OCI-LY3 (cell line): ENCODE results near the gene ZNF683.

Experiments
- H2AFZ ChIP-seq: fragments of 200-600, 300-600 bp; shearing (Covaris generic); 2 replicates; pipeline ENCODE4 v1.6.0; 2014; ENCODE audit warnings: antibody characterized with exemption, low read depth, low read length
- H3K27ac ChIP-seq: fragments of 200-600, 300-600 bp; sonication (generic); 2 replicates; pipeline ENCODE4 v1.5.1; 2014; ENCODE audit warnings: mild to moderate bottlenecking, low read length, moderate library complexity, mixed read lengths
- H3K27me3 ChIP-seq: fragments of 200-600, 300-600 bp; sonication (generic); 2 replicates; pipeline ENCODE4 v1.6.1; 2014; ENCODE audit warnings: low read depth, low read length, mixed read lengths
- H3K36me3 ChIP-seq: fragments of 200-600, 300-600 bp; sonication (generic); replicated peaks from 2 replicates; pipeline ENCODE3; 2014; ENCODE audit warnings: low read depth, low read length, mixed read lengths
- H3K4me1 ChIP-seq: fragments of 300-600, 200-600 bp; sonication (generic); 2 replicates; pipeline ENCODE4 v1.6.1; 2014; ENCODE audit warnings: low read length, mixed read lengths
- H3K4me2 ChIP-seq: fragments of 200-600, 300-600 bp; sonication (generic); 2 replicates; pipeline ENCODE4 v1.6.1; 2014; ENCODE audit warnings: low read length, mixed read lengths
- H3K4me3 ChIP-seq: fragments of 300-600, 200-600 bp; sonication (generic); 2 replicates; pipeline ENCODE4 v1.5.1; 2014; ENCODE audit warnings: antibody characterized with exemption, mild to moderate bottlenecking, low read length, moderate library complexity
- H3K79me2 ChIP-seq: fragments of 300-600, 200-600 bp; shearing (Covaris generic); 2 replicates; pipeline ENCODE4 v1.6.1; 2014; ENCODE audit warnings: mild to moderate bottlenecking, low read length, mixed read lengths
- H3K9ac ChIP-seq: fragments of 300-600, 200-600 bp; shearing (Covaris generic); 2 replicates; pipeline ENCODE4 v1.6.0; 2014; ENCODE audit warnings: mild to moderate bottlenecking, low read length, moderate library complexity
- H3K9me3 ChIP-seq: fragments of 200-600, 300-600 bp; shearing (Covaris generic); 2 replicates; pipeline ENCODE4 v1.6.1; 2014; ENCODE audit warnings: low read length, mixed read lengths; ENCODE audit not compliant: insufficient read depth
- H4K20me1 ChIP-seq: fragments of 200-600, 300-600 bp; sonication (generic); 2 replicates; pipeline ENCODE4 v1.6.1; 2016; ENCODE audit warnings: low read length, mixed read lengths; ENCODE audit not compliant: insufficient read depth
- EZH2phosphoT487 ChIP-seq: fragments of 200-600 bp; shearing (Covaris generic); IDR thresholded peaks from 2 replicates; pipeline ENCODE4 v1.6.1; 2018; ENCODE audit warnings: antibody characterized with exemption, mixed run types, low read depth
- TF ChIP-seq, protein P1 (sequence below): fragments of 200-600, 300-600 bp; sonication (generic); IDR thresholded peaks from 2 replicates; pipeline ENCODE4 v1.5.1; 2014; ENCODE audit warnings: antibody characterized with exemption, low read length, low read depth

The ZNF683 gene

DNA sequence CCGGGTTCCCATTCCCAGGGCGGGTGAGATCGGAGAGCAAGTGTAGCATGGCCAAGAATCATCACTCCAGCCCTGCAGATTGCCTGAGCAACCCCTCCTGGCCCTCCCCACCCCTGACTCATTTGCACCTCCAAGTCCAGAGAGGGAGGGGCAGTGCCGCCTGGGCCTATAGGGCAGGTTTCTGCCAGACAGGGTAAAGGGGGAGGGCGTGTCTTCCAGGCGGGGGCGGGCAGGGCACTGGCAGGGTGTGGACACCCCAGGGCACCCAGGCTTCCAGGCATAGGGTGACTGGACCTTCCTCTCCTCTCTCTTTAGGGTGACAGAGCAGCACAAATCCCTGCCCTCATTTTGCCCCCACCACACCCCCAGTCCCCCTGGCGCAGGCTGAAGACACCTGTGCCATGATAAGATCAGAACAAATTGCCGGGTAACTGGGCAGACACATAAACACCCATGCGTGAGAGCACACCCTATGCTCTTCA, 15.4 kb downstream of the ZNF683 start:
- Histone ChIP-seq H3K4me1 (no peaks in the 10 kb centered on the region), H3K9ac (no peak overlapping the region), H3K27ac (no peak overlapping the region), H3K4me2 (no peak overlapping the region), H2AFZ (no peak overlapping the region), H3K4me3 (no peak overlapping the region), H3K27me3 (no peaks in the 10 kb centered on the region), H3K9me3 (no peaks in the 10 kb centered on the region), H3K79me2 (no peaks in the 10 kb centered on the region), H3K36me3 (no peaks in the 10 kb centered on the region), H4K20me1 (no peaks in the 10 kb centered on the region)
- TF ChIP-seq EZH2phosphoT487: no peak
- TF ChIP-seq, protein P1, sequence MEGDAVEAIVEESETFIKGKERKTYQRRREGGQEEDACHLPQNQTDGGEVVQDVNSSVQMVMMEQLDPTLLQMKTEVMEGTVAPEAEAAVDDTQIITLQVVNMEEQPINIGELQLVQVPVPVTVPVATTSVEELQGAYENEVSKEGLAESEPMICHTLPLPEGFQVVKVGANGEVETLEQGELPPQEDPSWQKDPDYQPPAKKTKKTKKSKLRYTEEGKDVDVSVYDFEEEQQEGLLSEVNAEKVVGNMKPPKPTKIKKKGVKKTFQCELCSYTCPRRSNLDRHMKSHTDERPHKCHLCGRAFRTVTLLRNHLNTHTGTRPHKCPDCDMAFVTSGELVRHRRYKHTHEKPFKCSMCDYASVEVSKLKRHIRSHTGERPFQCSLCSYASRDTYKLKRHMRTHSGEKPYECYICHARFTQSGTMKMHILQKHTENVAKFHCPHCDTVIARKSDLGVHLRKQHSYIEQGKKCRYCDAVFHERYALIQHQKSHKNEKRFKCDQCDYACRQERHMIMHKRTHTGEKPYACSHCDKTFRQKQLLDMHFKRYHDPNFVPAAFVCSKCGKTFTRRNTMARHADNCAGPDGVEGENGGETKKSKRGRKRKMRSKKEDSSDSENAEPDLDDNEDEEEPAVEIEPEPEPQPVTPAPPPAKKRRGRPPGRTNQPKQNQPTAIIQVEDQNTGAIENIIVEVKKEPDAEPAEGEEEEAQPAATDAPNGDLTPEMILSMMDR: no peak

DNA sequence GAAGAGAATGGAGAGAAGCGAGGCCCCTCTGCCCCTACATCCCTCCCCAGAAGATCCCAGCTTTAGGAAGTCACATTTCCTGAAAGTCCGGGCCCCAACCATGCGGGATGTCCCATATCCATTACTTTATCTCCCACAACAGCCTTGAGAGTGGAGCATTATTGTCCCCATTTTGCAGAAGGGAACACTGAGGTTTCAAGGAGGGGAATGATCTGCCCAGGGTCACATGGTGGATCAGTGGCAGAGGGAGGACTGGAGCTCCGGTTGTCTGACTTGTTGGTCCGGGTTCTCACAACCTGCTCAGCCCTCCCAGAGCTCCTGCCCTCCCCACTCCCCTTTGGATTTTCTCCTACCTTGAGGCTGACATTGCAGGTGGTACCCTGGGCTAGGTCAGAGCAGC, 16.4 kb downstream of the ZNF683 start:
- no peak overlapping the region for H3K9ac ChIP-seq
- TF ChIP-seq, protein P1: no peak
- TF ChIP-seq EZH2phosphoT487: no peak

DNA sequence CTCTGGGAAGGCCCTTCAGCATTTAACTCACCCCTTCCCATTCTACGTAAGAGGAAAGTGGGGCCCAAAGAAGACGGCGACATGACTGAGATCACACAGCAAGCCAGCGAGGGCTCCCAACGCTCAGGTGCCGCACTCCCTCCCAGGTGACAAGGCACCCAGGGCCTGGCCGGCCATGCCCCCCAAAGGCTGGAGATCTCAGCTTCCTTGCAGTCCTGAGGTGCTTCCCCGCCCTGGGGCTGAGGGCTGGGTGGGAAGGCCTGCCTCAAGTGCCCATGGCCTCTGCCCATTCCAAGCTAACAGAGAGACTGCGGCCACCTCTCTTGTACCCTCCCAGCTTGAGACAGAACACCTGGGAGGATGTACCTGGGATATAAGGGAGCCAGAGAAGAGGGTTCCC, 17.6 kb downstream of the ZNF683 start:
- Histone ChIP-seq H4K20me1 (no peaks in the 10 kb centered on the region), H2AFZ (no peak overlapping the region), H3K4me1 (no peaks in the 10 kb centered on the region), H3K36me3 (no peaks in the 10 kb centered on the region), H3K79me2 (no peaks in the 10 kb centered on the region), H3K27me3 (no peaks in the 10 kb centered on the region), H3K27ac (no peak overlapping the region), H3K9me3 (no peaks in the 10 kb centered on the region), H3K4me3 (no peak overlapping the region), H3K9ac (no peak overlapping the region), H3K4me2 (no peak overlapping the region)
- TF ChIP-seq, protein P1: no peak
- TF ChIP-seq EZH2phosphoT487: no peak

More for the DNA sequence above, 16.4 kb downstream of the ZNF683 start:
- no peaks in the 10 kb centered on the region for H3K4me1 ChIP-seq
- H3K36me3 ChIP-seq: no peaks in the 10 kb centered on the region
- no peak overlapping the region for H3K4me3 ChIP-seq
- H4K20me1 ChIP-seq: no peaks in the 10 kb centered on the region
- H2AFZ ChIP-seq: no peak overlapping the region
- H3K4me2 ChIP-seq: no peak overlapping the region
- H3K27ac ChIP-seq: no peak overlapping the region
- no peaks in the 10 kb centered on the region for H3K9me3 ChIP-seq
- no peaks in the 10 kb centered on the region for H3K27me3 ChIP-seq
- no peaks in the 10 kb centered on the region for H3K79me2 ChIP-seq

DNA sequence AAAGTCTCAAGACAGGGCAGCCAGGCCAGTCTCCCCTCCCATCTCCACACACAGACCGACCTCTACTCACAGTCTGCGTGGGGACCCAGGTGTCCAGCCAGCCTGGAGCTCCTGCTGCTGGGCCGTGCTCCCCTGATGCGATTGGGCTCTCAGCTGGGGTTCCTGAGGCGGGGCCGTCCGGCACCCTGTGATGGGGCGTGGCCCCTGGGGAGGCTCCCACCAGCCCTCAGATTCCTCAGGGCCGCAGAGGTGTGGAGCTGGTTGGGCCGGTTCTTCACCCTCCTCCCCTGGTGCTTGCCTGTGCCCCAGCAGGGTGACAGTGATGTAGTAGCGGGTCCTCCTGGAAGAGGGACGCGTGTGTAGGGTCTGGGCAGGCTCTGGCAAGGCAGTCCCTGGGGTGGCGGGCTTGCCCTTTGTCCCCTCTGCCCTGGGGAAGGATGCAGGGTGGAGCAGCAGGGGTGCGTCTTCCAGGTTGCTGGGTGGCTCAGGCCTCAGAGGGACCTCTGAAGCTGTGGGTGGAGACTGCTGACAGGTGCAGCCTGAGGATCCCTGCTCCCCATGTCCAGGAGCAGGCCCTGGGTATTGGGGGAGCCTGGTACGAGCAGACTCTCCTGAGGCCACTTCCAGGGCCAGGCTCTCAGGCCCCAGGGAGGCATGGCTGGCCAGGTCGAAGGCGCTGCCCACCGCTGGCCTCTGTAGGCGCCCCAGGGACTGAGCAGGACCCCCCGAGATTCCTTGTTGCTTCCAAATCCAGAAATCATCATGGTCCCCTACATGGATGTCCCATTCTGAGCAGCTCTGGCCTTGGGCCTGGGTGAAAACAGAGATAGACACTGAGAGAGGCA, 18.4 kb downstream of the ZNF683 start, which contains the start of gene CRYBG2:
Gene CRYBG2, minus strand, starts transcription at position 155 of the 845 bp plus-strand sequence. CDS start 7,473 bp downstream, outside the sequence.
- Histone ChIP-seq H3K79me2 (no peaks in the 10 kb centered on the region), H3K4me1 (no peaks in the 10 kb centered on the region), H3K9me3 (no peaks in the 10 kb centered on the region), H3K27ac (no peak within 1 kb of the TSS), H3K4me2 (no peak within 1 kb of the TSS), H3K4me3 (no peak within 1 kb of the TSS), H2AFZ (no peak within 1 kb of the TSS), H4K20me1 (no peaks in the 10 kb centered on the region), H3K36me3 (no peaks in the 10 kb centered on the region), H3K27me3 (no peaks in the 10 kb centered on the region), H3K9ac (no peak within 1 kb of the TSS)
- TF ChIP-seq EZH2phosphoT487: no peak
- TF ChIP-seq, protein P1: no peak
